Neural progenitor cell (in vitro differentiated cells): ENCODE results near the gene CCDC71L. TPM values are rescaled to one million over a fixed set of nuclear protein-coding genes. Genes with fewer than 3 reads are reported as not detected.

Experiments used
- DNase-seq: peaks from one replicate; pipeline ENCODE4 v3.0.0-alpha.2; 2016; ENCODE audit warnings: low spot score
- H2AFZ ChIP-seq: fragments of 200-600 bp; sonication (generic); replicated peaks from 2 replicates; pipeline ENCODE4 v1.6.1; 2016; ENCODE audit warnings: antibody characterized with exemption
- H3F3A ChIP-seq: fragments of 200-600 bp; sonication (generic); 2 replicates; pipeline ENCODE4 v1.6.1; 2016; ENCODE audit warnings: antibody characterized with exemption, low read depth
- H3K27ac ChIP-seq: fragments of 200-600 bp; sonication (generic); 2 replicates; pipeline ENCODE4 v1.5.1; 2016; ENCODE audit warnings: mild to moderate bottlenecking
- H3K27me3 ChIP-seq: fragments of 200-600 bp; sonication (generic); 2 replicates; pipeline ENCODE4 v1.6.1; 2016; ENCODE audit warnings: mild to moderate bottlenecking, moderate library complexity
- H3K36me3 ChIP-seq: fragments of 200-600 bp; sonication (generic); 2 replicates; pipeline ENCODE4 v1.5.1; 2016
- H3K4me1 ChIP-seq: fragments of 200-600 bp; sonication (generic); 2 replicates; pipeline ENCODE4 v1.6.1; 2016; ENCODE audit warnings: mixed run types
- H3K4me2 ChIP-seq: fragments of 200-600 bp; sonication (generic); 2 replicates; pipeline ENCODE4 v1.6.1; 2016
- H3K4me3 ChIP-seq: fragments of 200-600 bp; sonication (generic); 2 replicates; pipeline ENCODE4 v1.5.1; 2016
- H3K79me2 ChIP-seq: fragments of 200-600 bp; sonication (generic); 2 replicates; pipeline ENCODE4 v1.6.1; 2016; ENCODE audit warnings: low read depth
- H3K9ac ChIP-seq: fragments of 200-600 bp; sonication (generic); 2 replicates; pipeline ENCODE4 v1.6.1; 2016
- H3K9me3 ChIP-seq: fragments of 200-600 bp; sonication (generic); 2 replicates; pipeline ENCODE4 v1.5.1; 2016; ENCODE audit warnings: low read depth
- H4K20me1 ChIP-seq: fragments of 200-600 bp; sonication (generic); 2 replicates; pipeline ENCODE4 v1.6.1; 2016; ENCODE audit warnings: low read depth
- H3K27ac Mint-ChIP-seq: 3 replicates; pipeline ENCODE4 v1.8.0; 2021; ENCODE audit warnings: mixed read lengths
- H3K27me3 Mint-ChIP-seq: 2 replicates; pipeline ENCODE4 v1.8.0; 2022; ENCODE audit warnings: low read depth, mild to moderate bottlenecking, inconsistent platforms, moderate library complexity, mixed read lengths; ENCODE audit not compliant: insufficient read depth
- H3K36me3 Mint-ChIP-seq: 3 replicates; pipeline ENCODE4 v1.8.0; 2021; ENCODE audit warnings: mixed read lengths
- H3K4me1 Mint-ChIP-seq: 3 replicates; pipeline ENCODE4 v1.8.0; 2021; ENCODE audit warnings: mixed read lengths
- H3K4me3 Mint-ChIP-seq: 3 replicates; pipeline ENCODE4 v1.8.0; 2021; ENCODE audit warnings: mild to moderate bottlenecking, moderate library complexity, mixed read lengths
- H3K9me3 Mint-ChIP-seq: 3 replicates; pipeline ENCODE4 v1.8.0; 2020; ENCODE audit warnings: mixed read lengths
- EZH2 ChIP-seq: fragments of 200-600 bp; sonication (generic); IDR thresholded peaks from 2 replicates; pipeline ENCODE4 v1.6.1; 2017; ENCODE audit warnings: antibody characterized with exemption, mild to moderate bottlenecking, moderate library complexity
- EZH2phosphoT487 ChIP-seq: fragments of 200-600 bp; sonication (generic); IDR thresholded peaks from 2 replicates; pipeline ENCODE4 v1.6.1; 2017; ENCODE audit warnings: antibody characterized with exemption
- total RNA-seq: library from RNA; depleted of rRNA; stranded (reverse); fragments of >200 nt; gene quantifications from 2 replicates; pipeline ENCODE4 v1.2.3, GENCODE V29; 2015; ENCODE audit warnings: low replicate concordance
- TF ChIP-seq, protein P1 (sequence below): fragments of 200-600 bp; sonication (generic); IDR thresholded peaks from 2 replicates; pipeline ENCODE4 v1.5.1; 2017; ENCODE audit warnings: antibody characterized with exemption, mild to moderate bottlenecking

The CCDC71L gene
- total RNA-seq, 1 donor from 2014 or later, result 23.8 TPM

GRCh38 chr7:106664343-106664742 lies 3.4 kb upstream of the CCDC71L start:
- Mint-ChIP-seq H3K27me3 (no peaks in the 10 kb centered on the region), H3K27ac (no peak overlapping the region), H3K36me3 (no peaks in the 10 kb centered on the region), H3K9me3 (peaks cover 14% of the 10 kb centered on the region), H3K4me1 (peaks cover 5% of the 10 kb centered on the region), H3K4me3 (no peak overlapping the region)
- H3K36me3 ChIP-seq, result no peaks in the 10 kb centered on the region
- H3K4me2 ChIP-seq, result no peak overlapping the region
- H4K20me1 ChIP-seq, result no peaks in the 10 kb centered on the region
- H3K79me2 ChIP-seq, result peaks cover 3% of the 10 kb centered on the region
- TF ChIP-seq, protein P1, sequence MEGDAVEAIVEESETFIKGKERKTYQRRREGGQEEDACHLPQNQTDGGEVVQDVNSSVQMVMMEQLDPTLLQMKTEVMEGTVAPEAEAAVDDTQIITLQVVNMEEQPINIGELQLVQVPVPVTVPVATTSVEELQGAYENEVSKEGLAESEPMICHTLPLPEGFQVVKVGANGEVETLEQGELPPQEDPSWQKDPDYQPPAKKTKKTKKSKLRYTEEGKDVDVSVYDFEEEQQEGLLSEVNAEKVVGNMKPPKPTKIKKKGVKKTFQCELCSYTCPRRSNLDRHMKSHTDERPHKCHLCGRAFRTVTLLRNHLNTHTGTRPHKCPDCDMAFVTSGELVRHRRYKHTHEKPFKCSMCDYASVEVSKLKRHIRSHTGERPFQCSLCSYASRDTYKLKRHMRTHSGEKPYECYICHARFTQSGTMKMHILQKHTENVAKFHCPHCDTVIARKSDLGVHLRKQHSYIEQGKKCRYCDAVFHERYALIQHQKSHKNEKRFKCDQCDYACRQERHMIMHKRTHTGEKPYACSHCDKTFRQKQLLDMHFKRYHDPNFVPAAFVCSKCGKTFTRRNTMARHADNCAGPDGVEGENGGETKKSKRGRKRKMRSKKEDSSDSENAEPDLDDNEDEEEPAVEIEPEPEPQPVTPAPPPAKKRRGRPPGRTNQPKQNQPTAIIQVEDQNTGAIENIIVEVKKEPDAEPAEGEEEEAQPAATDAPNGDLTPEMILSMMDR, result no peak
- TF ChIP-seq EZH2 (no peak), EZH2phosphoT487 (no peak)
- H2AFZ ChIP-seq, result no peak overlapping the region
- no peak overlapping the region for H3K9ac ChIP-seq
- H3F3A ChIP-seq, result peaks cover 24% of the 10 kb centered on the region
- H3K4me1 ChIP-seq, result peaks cover under 1% of the 10 kb centered on the region
- no peak overlapping the region for H3K4me3 ChIP-seq
- no peaks in the 10 kb centered on the region for H3K9me3 ChIP-seq
- no peak for DNase-seq
- H3K27me3 ChIP-seq, result no peaks in the 10 kb centered on the region
- no peak overlapping the region for H3K27ac ChIP-seq

GRCh38 chr7:106659963-106660861 lies 746 bp downstream of the CCDC71L start:
- Mint-ChIP-seq H3K27ac (no peak overlapping the region), H3K27me3 (no peaks in the 10 kb centered on the region), H3K36me3 (peaks cover 3% of the 10 kb centered on the region), H3K4me3 (peak overlapping the region; percentile 87), H3K4me1 (peaks cover 16% of the 10 kb centered on the region), H3K9me3 (peaks cover 6% of the 10 kb centered on the region)
- Histone ChIP-seq H3F3A (peaks cover 27% of the 10 kb centered on the region), H3K36me3 (no peaks in the 10 kb centered on the region), H3K27ac (peak overlapping the region; percentile 82), H3K79me2 (peaks cover 13% of the 10 kb centered on the region), H3K27me3 (no peaks in the 10 kb centered on the region), H4K20me1 (peaks cover 9% of the 10 kb centered on the region), H3K9me3 (no peaks in the 10 kb centered on the region), H3K4me2 (peak overlapping the region; percentile 81), H3K9ac (peak overlapping the region; percentile 61), H3K4me3 (peak overlapping the region; percentile 72), H2AFZ (peak overlapping the region; percentile 75), H3K4me1 (peaks cover 11% of the 10 kb centered on the region)
- DNase-seq, result peak; percentile 91
- TF ChIP-seq EZH2, result no peak
- TF ChIP-seq, protein P1, result peak; percentile 78

DNA sequence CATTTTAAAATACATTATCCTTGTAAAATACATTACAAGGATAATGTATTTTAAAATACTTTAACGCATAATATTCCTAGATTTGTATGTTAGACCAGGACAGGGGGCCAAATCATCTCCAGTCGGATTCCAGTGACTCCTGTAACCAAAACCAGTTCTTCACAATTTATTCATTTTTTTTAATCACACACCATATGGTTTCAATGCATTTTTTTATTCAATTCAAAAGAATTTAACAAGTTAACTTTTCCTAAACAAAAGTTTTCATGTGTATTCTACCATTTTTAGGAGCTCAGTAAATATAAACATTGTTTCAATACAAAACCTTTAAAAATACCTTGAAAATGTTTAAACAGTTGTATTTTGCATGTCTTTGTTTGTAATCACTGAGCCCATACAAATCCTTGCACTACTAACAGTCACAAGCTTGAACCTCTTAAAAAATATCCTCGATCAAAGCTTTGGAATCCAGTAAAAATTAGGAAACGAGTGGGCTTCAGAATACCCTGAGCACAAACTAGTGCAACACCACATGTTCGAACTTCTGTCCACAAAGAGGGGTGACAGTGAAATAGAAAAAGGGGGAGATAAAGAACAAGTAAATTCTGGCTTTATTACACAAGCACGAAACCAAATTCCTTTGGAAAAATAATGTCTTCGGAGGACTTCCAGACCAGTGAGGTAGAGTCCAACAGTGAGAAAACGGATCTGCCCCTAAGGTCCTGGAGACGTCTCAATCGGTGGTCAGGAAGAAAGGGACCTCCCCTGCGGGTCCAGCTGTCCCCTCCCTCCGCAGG lies 1.6 kb downstream of the CCDC71L start:
- peaks cover 3% of the 10 kb centered on the region for H3K36me3 Mint-ChIP-seq
- no peaks in the 10 kb centered on the region for H3K27me3 Mint-ChIP-seq
- Histone ChIP-seq H3K36me3 (no peaks in the 10 kb centered on the region), H3K27ac (no peak overlapping the region), H3K9me3 (no peaks in the 10 kb centered on the region), H3K27me3 (no peaks in the 10 kb centered on the region), H2AFZ (peak overlapping the region; percentile 3), H3F3A (peaks cover 27% of the 10 kb centered on the region), H3K4me3 (peak overlapping the region; percentile 72), H3K79me2 (peaks cover 13% of the 10 kb centered on the region), H3K4me1 (peaks cover 11% of the 10 kb centered on the region), H4K20me1 (peaks cover 9% of the 10 kb centered on the region), H3K9ac (peak overlapping the region; percentile 21), H3K4me2 (peak overlapping the region; percentile 81)
- no peak overlapping the region for H3K27ac Mint-ChIP-seq
- H3K9me3 Mint-ChIP-seq, result peaks cover 6% of the 10 kb centered on the region
- peaks cover 16% of the 10 kb centered on the region for H3K4me1 Mint-ChIP-seq
- TF ChIP-seq, protein P1, result no peak
- no peak for TF ChIP-seq EZH2phosphoT487
- TF ChIP-seq EZH2, result no peak
- DNase-seq, result no peak
- peak overlapping the region; percentile 87 for H3K4me3 Mint-ChIP-seq
